ENCODE measurements around the gene ZFY.

- TF ChIP-seq ZNF565 (CRISPR knock-in tag; conservative IDR thresholded peaks at IDR 0.05; ENCODE audit: low read depth) (no peak), PATZ1 (CRISPR knock-in tag; IDR thresholded peaks at IDR 0.05; ENCODE audit: borderline replicate concordance) (no peak), CSDC2 (CRISPR knock-in tag; IDR thresholded peaks at IDR 0.05) (no peak), TOX (CRISPR knock-in tag; IDR thresholded peaks at IDR 0.05; ENCODE audit: borderline replicate concordance) (no peak), BACH2 (CRISPR knock-in tag; IDR thresholded peaks at IDR 0.05; ENCODE audit: borderline replicate concordance) (no peak), GLIS3 (CRISPR knock-in tag; IDR thresholded peaks at IDR 0.05) (no peak), ZFP3 (CRISPR knock-in tag; IDR thresholded peaks at IDR 0.05) (no peak), CREB5 (CRISPR knock-in tag; IDR thresholded peaks at IDR 0.05; ENCODE audit: low read depth) (no peak), ZC3H10 (CRISPR knock-in tag; IDR thresholded peaks at IDR 0.05) (no peak), OSR1 (CRISPR knock-in tag; IDR thresholded peaks at IDR 0.05) (no peak), ZNF8 (CRISPR knock-in tag; IDR thresholded peaks at IDR 0.05) (no peak), ARNTL (CRISPR knock-in tag; IDR thresholded peaks at IDR 0.05; ENCODE audit: borderline replicate concordance, low read depth) (no peak)
Measured at GRCh38 chrY:2936436-2936750, 1.2 kb downstream of the ZFY start.

All from SK-N-SH treated with all-trans-retinoic acid at 6 μM for 48 hours (cell line).